H1 (cell line): ENCODE results near the gene ADAT3. TPM values are rescaled to one million over a fixed set of nuclear protein-coding genes. Genes with fewer than 3 reads are reported as not detected.

Experiments used
- CTCF ChIA-PET: fragments of 300-600 bp; sonication (Branson Sonifier 250); formaldehyde crosslinking; loops from one replicate; lab custom pipeline; 2021; ENCODE audit not compliant: partially characterized antibody; lab: Charles Lee
- POLR2A ChIA-PET: fragments of 300-600 bp; sonication (Branson Sonifier 250); formaldehyde crosslinking; loops from one replicate; lab custom pipeline; 2021; ENCODE audit warnings: inconsistent platforms; ENCODE audit not compliant: partially characterized antibody; lab: Charles Lee
- DNase-seq, 2 experiments: peaks; one replicate each; pipeline versions ENCODE4 v3.0.0 to v3.0.0-alpha.2; 2010 to 2022; ENCODE audit warnings: low spot score in 2 of 2, low read depth in 1 of 2, mixed read lengths in 1 of 2
- FAIRE-seq: peaks from 2 replicates; lab custom pipeline; 2011; peaks lifted over from hg19 to GRCh38; lab: Jason Lieb, UNC
- H2AFZ ChIP-seq: 2 replicates; pipeline ENCODE4 v1.8.1; 2012; ENCODE audit warnings: low read length, inconsistent platforms
- H2AK5ac ChIP-seq: 2 replicates; pipeline ENCODE4 v1.6.1; 2013; ENCODE audit warnings: low read depth, low read length
- H2BK120ac ChIP-seq: replicated peaks from 2 replicates; pipeline ENCODE3; 2013; ENCODE audit warnings: low read depth, low read length, inconsistent platforms
- H2BK12ac ChIP-seq: 2 replicates; pipeline ENCODE4 v1.6.1; 2013; ENCODE audit warnings: low read depth, low read length
- H2BK15ac ChIP-seq: 2 replicates; pipeline ENCODE4 v1.6.1; 2013; ENCODE audit warnings: low read length
- H2BK20ac ChIP-seq: 2 replicates; pipeline ENCODE4 v1.6.1; 2013; ENCODE audit warnings: low read length
- H2BK5ac ChIP-seq: 2 replicates; pipeline ENCODE4 v1.6.1; 2013; ENCODE audit warnings: low read depth, low read length
- H3K14ac ChIP-seq: 2 replicates; pipeline ENCODE4 v1.6.1; 2013; ENCODE audit warnings: inconsistent platforms; ENCODE audit not compliant: insufficient read length
- H3K18ac ChIP-seq: 2 replicates; pipeline ENCODE4 v1.6.1; 2013; ENCODE audit warnings: low read length; ENCODE audit errors: extremely low read depth
- H3K23ac ChIP-seq: 2 replicates; pipeline ENCODE4 v1.6.1; 2013; ENCODE audit warnings: inconsistent platforms; ENCODE audit not compliant: insufficient read length
- H3K23me2 ChIP-seq: 2 replicates; pipeline ENCODE4 v1.6.1; 2013; ENCODE audit warnings: low read depth, low read length
- H3K27ac ChIP-seq: 2 replicates; pipeline ENCODE4 v1.6.1; 2011; ENCODE audit warnings: low read depth, low read length, inconsistent platforms
- H3K27me3 ChIP-seq, 4 experiments: replicated peaks in 1 of 4; 1 replicate in 1 of 4; 2 replicates in 3 of 4; pipeline versions ENCODE4 v1.6.1 to v1.8.1; 2011 to 2013; ENCODE audit warnings: low read length in 3 of 4, mild to moderate bottlenecking in 3 of 4, inconsistent platforms in 2 of 4, mixed read lengths in 2 of 4, moderate library complexity in 1 of 4; ENCODE audit not compliant: control insufficient read depth in 3 of 4, insufficient read depth in 3 of 4; ENCODE audit errors: extremely low read depth in 1 of 4
- H3K36me3 ChIP-seq, 4 experiments: 2 replicates each; pipeline versions ENCODE4 v1.6.1 to v1.8.1; 2011 to 2013; ENCODE audit warnings: mild to moderate bottlenecking in 4 of 4, low read length in 3 of 4, moderate library complexity in 2 of 4, control low read depth in 1 of 4, inconsistent platforms in 1 of 4; ENCODE audit not compliant: insufficient read depth in 4 of 4, control insufficient read depth in 2 of 4
- H3K4ac ChIP-seq: replicated peaks from 2 replicates; pipeline ENCODE3; 2013; ENCODE audit warnings: low read length, low read depth, mixed read lengths, inconsistent platforms; ENCODE audit not compliant: insufficient read length
- H3K4me1 ChIP-seq, 4 experiments: replicated peaks in 1 of 4; 1 replicate in 1 of 4; 2 replicates in 3 of 4; pipeline versions ENCODE4 v1.6.1 to v1.8.1; 2011 to 2013; ENCODE audit warnings: low read length in 3 of 4, inconsistent platforms in 2 of 4, mixed read lengths in 1 of 4; ENCODE audit not compliant: insufficient read depth in 4 of 4, control insufficient read depth in 3 of 4
- H3K4me2 ChIP-seq, 2 experiments: 2 replicates each; pipeline versions ENCODE4 v1.6.1 to v1.8.1; 2011 to 2013; ENCODE audit warnings: low read depth in 2 of 2, low read length in 2 of 2, control low read depth in 1 of 2, inconsistent platforms in 1 of 2, mild to moderate bottlenecking in 1 of 2; ENCODE audit not compliant: insufficient read depth in 1 of 2
- H3K4me3 ChIP-seq, 4 experiments: fragments of 200-600, 300-600 bp in 1 of 4; sonication (generic), shearing (Covaris generic), sonication (Bioruptor Twin) in 1 of 4; 2 replicates each; pipeline versions ENCODE4 v1.5.1 to v1.8.1; 2011 to 2016; ENCODE audit warnings: low read length in 4 of 4, low read depth in 3 of 4, control low read depth in 2 of 4, inconsistent platforms in 2 of 4, mild to moderate bottlenecking in 2 of 4, mixed read lengths in 1 of 4, moderate library complexity in 1 of 4; ENCODE audit not compliant: insufficient read depth in 2 of 4; ENCODE audit errors: extremely low read depth in 1 of 4
- H3K56ac ChIP-seq: replicated peaks from 2 replicates; pipeline ENCODE3; 2013; ENCODE audit warnings: low read depth, mild to moderate bottlenecking, mixed read lengths, low read length, inconsistent platforms; ENCODE audit not compliant: insufficient read length
- H3K79me1 ChIP-seq: 2 replicates; pipeline ENCODE4 v1.6.1; 2013; ENCODE audit warnings: low read depth, low read length, control low read depth
- H3K79me2 ChIP-seq, 2 experiments: 2 replicates each; pipeline versions ENCODE4 v1.6.1 to v1.8.1; 2012 to 2013; ENCODE audit warnings: low read length in 2 of 2, mild to moderate bottlenecking in 2 of 2, inconsistent platforms in 1 of 2; ENCODE audit not compliant: insufficient read depth in 2 of 2, control insufficient read depth in 1 of 2
- H3K9ac ChIP-seq, 4 experiments: replicated peaks in 1 of 4; 1 replicate in 1 of 4; 2 replicates in 3 of 4; pipeline versions ENCODE4 v1.6.1 to v1.8.1; 2011 to 2013; ENCODE audit warnings: low read depth in 3 of 4, low read length in 3 of 4, control low read depth in 2 of 4, mild to moderate bottlenecking in 2 of 4, moderate library complexity in 2 of 4, inconsistent platforms in 1 of 4; ENCODE audit errors: extremely low read depth in 1 of 4
- H3K9me3 ChIP-seq, 2 experiments: 2 replicates each; pipeline versions ENCODE4 v1.6.1 to v1.8.1; 2012 to 2013; ENCODE audit warnings: mild to moderate bottlenecking in 2 of 2, moderate library complexity in 2 of 2, control low read depth in 1 of 2, inconsistent platforms in 1 of 2, low read depth in 1 of 2, low read length in 1 of 2, mixed read lengths in 1 of 2; ENCODE audit not compliant: insufficient read depth in 2 of 2
- H4K20me1 ChIP-seq, 2 experiments: replicated peaks in 1 of 2; 2 replicates each; pipeline versions ENCODE3 to v1.8.1; 2011 to 2013; ENCODE audit warnings: inconsistent platforms in 2 of 2, low read length in 2 of 2, mild to moderate bottlenecking in 1 of 2; ENCODE audit not compliant: insufficient read depth in 2 of 2, control insufficient read depth in 1 of 2
- H4K5ac ChIP-seq: 2 replicates; pipeline ENCODE4 v1.6.1; 2013; ENCODE audit warnings: low read length, low read depth, mixed read lengths, inconsistent platforms; ENCODE audit not compliant: insufficient read length
- H4K8ac ChIP-seq: 2 replicates; pipeline ENCODE4 v1.8.0; 2013; ENCODE audit warnings: mild to moderate bottlenecking, moderate library complexity, low read length, inconsistent platforms; ENCODE audit not compliant: insufficient read depth; ENCODE audit errors: extremely low read depth
- H4K91ac ChIP-seq: replicated peaks from 2 replicates; pipeline ENCODE3; 2013; ENCODE audit warnings: low read length, mixed read lengths, inconsistent platforms; ENCODE audit not compliant: insufficient read length
- CBX5 ChIP-seq: fragments of 300-800, 300-1000 bp; sonication (generic); IDR thresholded peaks from 2 replicates; pipeline ENCODE4 v1.7.1; 2016; ENCODE audit warnings: antibody characterized with exemption, low read length, low read depth
- EP300 ChIP-seq, 2 experiments: IDR thresholded peaks; 1 replicate in 1 of 2; 2 replicates in 1 of 2; pipeline ENCODE4 v1.6.1; 2011 to 2012; ENCODE audit warnings: low read depth in 2 of 2, low read length in 2 of 2, mild to moderate bottlenecking in 2 of 2, borderline replicate concordance in 1 of 2, inconsistent platforms in 1 of 2, moderate library complexity in 1 of 2
- KDM1A ChIP-seq: fragments of 200-600, 300-600 bp; sonication (generic); IDR thresholded peaks from 2 replicates; pipeline ENCODE4 v1.7.1; 2016; ENCODE audit warnings: mild to moderate bottlenecking, low read length, borderline replicate concordance
- NANOG ChIP-seq: IDR thresholded peaks from 2 replicates; pipeline ENCODE4 v1.6.1; 2011; ENCODE audit warnings: low read length, low read depth, mild to moderate bottlenecking, inconsistent platforms; ENCODE audit not compliant: insufficient read depth, poor library complexity, severe bottlenecking
- POU5F1 ChIP-seq: IDR thresholded peaks from 2 replicates; pipeline ENCODE4 v1.6.1; 2011; ENCODE audit warnings: low read depth, mild to moderate bottlenecking, low read length, moderate library complexity
- RFX5 ChIP-seq: IDR thresholded peaks from 2 replicates; pipeline ENCODE4 v1.6.1; 2011; ENCODE audit warnings: low read depth, low read length, improper control_type of control experiment, borderline replicate concordance
- RXRA ChIP-seq: IDR thresholded peaks from 2 replicates; pipeline ENCODE4 v1.6.1; 2011; ENCODE audit warnings: low read depth, mild to moderate bottlenecking, low read length, moderate library complexity; ENCODE audit not compliant: insufficient read depth
- SP1 ChIP-seq: IDR thresholded peaks from 2 replicates; pipeline ENCODE4 v1.6.1; 2011; ENCODE audit warnings: low read depth, low read length
- WGBS, 2 experiments: shearing (Covaris generic) in 1 of 2; methylation state at CpG; one replicate each; pipeline versions ENCODE4 v1.1.6 to v1.1.7; 2013 to 2015; ENCODE audit warnings: low lambda C conversion rate in 2 of 2, mixed read lengths in 2 of 2, inconsistent platforms in 1 of 2, low coverage in 1 of 2, missing lambda C conversion rate in 1 of 2; ENCODE audit not compliant: insufficient replicate concordance in 2 of 2, insufficient coverage in 1 of 2, insufficient read length in 1 of 2; ENCODE audit errors: extremely low coverage in 1 of 2, missing lambda C conversion rate in 1 of 2; 5-methylcytosine and 5-hydroxymethylcytosine counted together
- polyA plus RNA-seq, 7 experiments: library from polyadenylated mRNA; depleted of rRNA in 3 of 7; stranded (reverse) in 5 of 7; unstranded in 2 of 7; fragments of >200 nt in 5 of 7; fragments of 200-250 nt in 2 of 7; gene quantifications; 1 replicate in 5 of 7; 2 replicates in 1 of 7; 4 replicates in 1 of 7; pipeline versions ENCODE4 v1.2.1 to v1.2.3, GENCODE V29; 2011 to 2013; ENCODE audit warnings: missing spikeins in 2 of 7, mixed read lengths in 2 of 7
- total RNA-seq: library from RNA; stranded (reverse); fragmentation: NEBNext Ultra II Directional; extraction: Animal tissue kit (Norgen Biotek cat#: 25700); gene quantifications from 2 replicates; pipeline ENCODE4 v1.2.1, GENCODE V29; 2021

Gene ADAT3
- total and polyA plus RNA-seq, 2 of the 8 experiments (the other 6 are each of a cell fraction or from before 2014, with no cell fraction given): 5.4 to 10.8 TPM

DNA sequence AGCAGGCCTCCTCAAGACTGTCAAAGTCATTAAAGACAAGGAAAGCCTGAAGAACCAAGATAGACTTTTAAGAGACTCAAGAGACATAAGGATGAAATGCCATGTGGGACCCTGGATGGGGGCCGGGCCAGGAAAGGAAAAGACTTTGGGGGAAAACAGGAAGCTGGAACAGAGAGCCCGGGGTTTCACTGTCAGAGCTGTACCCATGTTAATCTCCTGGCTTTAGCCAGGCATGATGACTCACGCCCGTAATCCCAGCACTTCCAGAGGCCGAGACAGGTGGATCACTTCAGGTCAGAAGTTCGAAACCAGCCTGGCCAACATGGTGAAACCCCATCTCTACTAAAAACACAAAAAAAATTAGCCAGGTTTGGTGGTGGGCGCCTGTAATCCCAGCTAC lies 36.2 kb upstream of the ADAT3 start:
- Histone ChIP-seq H3K79me1 (peaks cover 4% of the 10 kb centered on the region), H2BK120ac (no peak overlapping the region), H3K27ac (no peak overlapping the region), H2AFZ (no peak overlapping the region), H3K56ac (no peak overlapping the region), H3K4ac (no peak overlapping the region), H4K91ac (no peak overlapping the region), H2BK20ac (no peak overlapping the region), H3K23ac (no peak overlapping the region), H3K4me1 (peaks cover 0 to 11% (median 6%) of the 10 kb centered on the region in 4 experiments; a peak in 4 of 7 replicates), H2BK15ac (no peak overlapping the region), H3K23me2 (no peaks in the 10 kb centered on the region; the same call in 1 of the 2 replicates), H3K36me3 (no peaks in the 10 kb centered on the region), H2AK5ac (no peak overlapping the region), H3K79me2 (peaks cover 0 to 14% of the 10 kb centered on the region in 2 experiments; a peak in 2 of 4 replicates), H3K18ac (no peak overlapping the region), H2BK12ac (no peak overlapping the region), H3K4me2 (no peak overlapping the region), H4K20me1 (peaks cover 2 to 10% of the 10 kb centered on the region in 2 experiments)
- 92% methylated on average over 7 of the region's 7 CpGs; no CpG with 5 or more reads in 1 of the 2 experiments for WGBS, 2 experiments
- POLR2A ChIA-PET: interaction anchor here (0.7 to 1.9 kb wide), 7 partner anchors 12 to 72 kb away, joined by 3 to 5 read pairs (median 4); no protein-coding TSS in a partner anchor
- CTCF ChIA-PET: interaction anchor here (1.2 to 1.4 kb wide), 2 partner anchors 61 to 167 kb away, joined by 3 to 4 read pairs; no protein-coding TSS in a partner anchor
- FAIRE-seq: no peak
- TF ChIP-seq NANOG: no peak
- no peak for TF ChIP-seq CBX5
- no peak for TF ChIP-seq RFX5
- TF ChIP-seq KDM1A: no peak
- no peak for TF ChIP-seq SP1
- no peak for TF ChIP-seq POU5F1
- no peak for TF ChIP-seq EP300 (IDR thresholded peaks at IDR 0.05; ENCODE audit: borderline replicate concordance in 1 of 2, low read depth in 2 of 2, low read length in 2 of 2)
- TF ChIP-seq RXRA: no peak
- TF ChIP-seq, all 59 proteins: peak for 0
- H4K8ac ChIP-seq: no peak overlapping the region
- H2BK5ac ChIP-seq: no peak overlapping the region
- no peak overlapping the region for H3K4me3 ChIP-seq
- H4K5ac ChIP-seq: no peak overlapping the region
- H3K27me3 ChIP-seq: no peaks in the 10 kb centered on the region
- no peak overlapping the region for H3K14ac ChIP-seq
- no peak for DNase-seq
- no peak overlapping the region for H3K9ac ChIP-seq
- H3K9me3 ChIP-seq: no peaks in the 10 kb centered on the region
